Body of pancreas (tissue), 4 donors: ENCODE data around the gene UNC13C. TPM values are rescaled to one million over a fixed set of nuclear protein-coding genes. Genes with fewer than 3 reads are reported as not detected.

Experiments
- ATAC-seq: fragments of 150-250 bp; one replicate; pipeline ENCODE4 v1.9.1; 2016
- DNase-seq, 4 donors: peaks; one replicate each; pipeline ENCODE4 v3.0.0-alpha.2; 2019
- H3K27ac ChIP-seq, 4 donors: fragments of 200-600 bp; sonication (generic); 1 replicate in 3 of 4; 2 replicates in 1 of 4; pipeline versions ENCODE4 v1.5.1 to v1.6.1; 2016 to 2019; ENCODE audit warnings: mild to moderate bottlenecking in 1 of 4, mixed read lengths in 1 of 4, moderate library complexity in 1 of 4
- H3K27me3 ChIP-seq, 2 donors: fragments of 200-600 bp; sonication (generic); one replicate each; pipeline ENCODE4 v1.6.0; 2016; ENCODE audit warnings: mild to moderate bottlenecking in 1 of 2
- H3K36me3 ChIP-seq, 2 donors: fragments of 200-600 bp; sonication (generic); replicated peaks in 1 of 2; 2 replicates each; pipeline ENCODE4 v1.5.1; 2016; ENCODE audit warnings: low read depth in 2 of 2; ENCODE audit not compliant: insufficient read depth in 1 of 2
- H3K4me1 ChIP-seq: fragments of 200-600 bp; sonication (generic); one replicate; pipeline ENCODE4 v1.6.0; 2016
- H3K4me3 ChIP-seq, 2 donors: fragments of 200-600 bp; sonication (generic); 1 replicate in 1 of 2; 2 replicates in 1 of 2; pipeline ENCODE4 v1.5.1; 2016 to 2019
- H3K9me3 ChIP-seq, 3 donors: fragments of 200-600 bp; sonication (generic); 1 replicate in 2 of 3; 2 replicates in 1 of 3; pipeline ENCODE4 v1.5.1; 2016
- POLR2A ChIP-seq, 3 donors: fragments of 450-650 bp; IDR thresholded peaks; one replicate each; pipeline ENCODE4 v1.6.1; 2016; ENCODE audit warnings: antibody characterized with exemption in 3 of 3, mild to moderate bottlenecking in 2 of 3
- WGBS, 2 donors: methylation state at CpG; one replicate each; pipeline ENCODE4 v1.1.5; 2017; 5-methylcytosine and 5-hydroxymethylcytosine counted together
- intact Hi-C: fragments of 100-400 bp; cut with DNase I; formaldehyde crosslinking; loops from one replicate; pipeline ENCODE4 v1.15.1; 2023
- total RNA-seq, 2 donors: library from RNA; depleted of rRNA; stranded (reverse); fragments of >200 nt; gene quantifications; one replicate each; pipeline ENCODE4 v1.1.0, GENCODE V29; 2016
- TF ChIP-seq, protein P1 (sequence below), 7 experiments: fragments of 450-650 bp in 4 of 7; fragments of 200-600 bp in 3 of 7; sonication (generic) in 3 of 7; IDR thresholded peaks; one replicate each; pipeline ENCODE4 v1.5.1; 2016 to 2019; ENCODE audit warnings: antibody characterized with exemption in 7 of 7

The UNC13C gene
- total RNA-seq, 2 donors from 2014 or later = not detected

- Histone ChIP-seq H3K27ac (no peak overlapping the region), H3K27me3 (no peaks in the 10 kb centered on the region), H3K36me3 (no peaks in the 10 kb centered on the region), H3K4me3 (no peak overlapping the region), H3K4me1 (no peaks in the 10 kb centered on the region), H3K9me3 (no peaks in the 10 kb centered on the region)
- no peak for DNase-seq
- WGBS, 2 donors = 53 to 55% methylated on average over 2 of the region's 2 CpGs
- intact Hi-C loops = no loop called here
- ATAC-seq = no peak
- TF ChIP-seq, protein P1, sequence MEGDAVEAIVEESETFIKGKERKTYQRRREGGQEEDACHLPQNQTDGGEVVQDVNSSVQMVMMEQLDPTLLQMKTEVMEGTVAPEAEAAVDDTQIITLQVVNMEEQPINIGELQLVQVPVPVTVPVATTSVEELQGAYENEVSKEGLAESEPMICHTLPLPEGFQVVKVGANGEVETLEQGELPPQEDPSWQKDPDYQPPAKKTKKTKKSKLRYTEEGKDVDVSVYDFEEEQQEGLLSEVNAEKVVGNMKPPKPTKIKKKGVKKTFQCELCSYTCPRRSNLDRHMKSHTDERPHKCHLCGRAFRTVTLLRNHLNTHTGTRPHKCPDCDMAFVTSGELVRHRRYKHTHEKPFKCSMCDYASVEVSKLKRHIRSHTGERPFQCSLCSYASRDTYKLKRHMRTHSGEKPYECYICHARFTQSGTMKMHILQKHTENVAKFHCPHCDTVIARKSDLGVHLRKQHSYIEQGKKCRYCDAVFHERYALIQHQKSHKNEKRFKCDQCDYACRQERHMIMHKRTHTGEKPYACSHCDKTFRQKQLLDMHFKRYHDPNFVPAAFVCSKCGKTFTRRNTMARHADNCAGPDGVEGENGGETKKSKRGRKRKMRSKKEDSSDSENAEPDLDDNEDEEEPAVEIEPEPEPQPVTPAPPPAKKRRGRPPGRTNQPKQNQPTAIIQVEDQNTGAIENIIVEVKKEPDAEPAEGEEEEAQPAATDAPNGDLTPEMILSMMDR (IDR thresholded peaks at IDR 0.05) = no peak
- no peak for TF ChIP-seq POLR2A (IDR thresholded peaks at IDR 0.05)
Measured at GRCh38 chr15:54091651-54092050, 113.4 kb downstream of the UNC13C start.

- no peak overlapping the region for H3K27ac ChIP-seq
- WGBS, 2 donors = 72 to 90% methylated on average over 1 of the region's 1 CpG
- H3K36me3 ChIP-seq = no peaks in the 10 kb centered on the region
- no peaks in the 10 kb centered on the region for H3K9me3 ChIP-seq
- no peak for DNase-seq
- no peaks in the 10 kb centered on the region for H3K4me1 ChIP-seq
- H3K27me3 ChIP-seq = no peaks in the 10 kb centered on the region
- H3K4me3 ChIP-seq = no peak overlapping the region
- intact Hi-C loops = no loop called here
- ATAC-seq = no peak
- TF ChIP-seq, protein P1 (IDR thresholded peaks at IDR 0.05) = no peak
- no peak for TF ChIP-seq POLR2A (IDR thresholded peaks at IDR 0.05)
Measured at GRCh38 chr15:54094661-54095060, 116.4 kb downstream of the UNC13C start.

- DNase-seq (no peak), ATAC-seq (no peak)
- TF ChIP-seq, protein P1 (IDR thresholded peaks at IDR 0.05) = no peak
- TF ChIP-seq POLR2A (IDR thresholded peaks at IDR 0.05) = no peak
- H3K4me1 ChIP-seq = no peaks in the 10 kb centered on the region
- no peaks in the 10 kb centered on the region for H3K27me3 ChIP-seq
- no peak overlapping the region for H3K27ac ChIP-seq
- intact Hi-C loops = no loop called here
- H3K9me3 ChIP-seq = no peaks in the 10 kb centered on the region
- H3K4me3 ChIP-seq = no peak overlapping the region
- H3K36me3 ChIP-seq = no peaks in the 10 kb centered on the region
Measured at GRCh38 chr15:54097019-54097418, 118.8 kb downstream of the UNC13C start.

GRCh38 chr15:54099010-54099409, 120.8 kb downstream of the UNC13C start:
- no peak for ATAC-seq

More at GRCh38 chr15:54099010-54099409, 120.8 kb downstream of the UNC13C start:
- Histone ChIP-seq H3K4me3 (no peak overlapping the region), H3K9me3 (no peaks in the 10 kb centered on the region), H3K4me1 (no peaks in the 10 kb centered on the region), H3K36me3 (no peaks in the 10 kb centered on the region), H3K27ac (no peak overlapping the region), H3K27me3 (no peaks in the 10 kb centered on the region)
- no peak for DNase-seq
- intact Hi-C loops = no loop called here
- 33 to 44% methylated on average over 1 of the region's 1 CpG for WGBS, 2 donors
- TF ChIP-seq, protein P1 (IDR thresholded peaks at IDR 0.05) = no peak
- TF ChIP-seq POLR2A (IDR thresholded peaks at IDR 0.05) = no peak
